Neutrophil (primary cell): ENCODE data around the gene WDR75.

Experiments used
- H3K27ac ChIP-seq: fragments of 200-600 bp; sonication (generic); 2 replicates; pipeline ENCODE4 v1.5.1; 2016; ENCODE audit warnings: mild to moderate bottlenecking, moderate library complexity
- H3K27me3 ChIP-seq: fragments of 200-600 bp; sonication (generic); 2 replicates; pipeline ENCODE4 v1.6.0; 2016; ENCODE audit warnings: mild to moderate bottlenecking
- H3K36me3 ChIP-seq: fragments of 200-600 bp; sonication (generic); 2 replicates; pipeline ENCODE4 v1.5.1; 2017
- H3K4me1 ChIP-seq, 2 experiments: fragments of 200-600 bp in 1 of 2; sonication (generic) in 1 of 2; 1 replicate in 1 of 2; 2 replicates in 1 of 2; pipeline versions ENCODE4 v1.5.1 to v1.6.1; 2013 to 2016; ENCODE audit warnings: low read depth in 1 of 2, low read length in 1 of 2, mild to moderate bottlenecking in 1 of 2, moderate library complexity in 1 of 2; ENCODE audit not compliant: control insufficient read depth in 1 of 2, insufficient read depth in 1 of 2
- H3K4me3 ChIP-seq, 2 experiments: fragments of 200-600 bp in 1 of 2; sonication (generic) in 1 of 2; 1 replicate in 1 of 2; 2 replicates in 1 of 2; pipeline ENCODE4 v1.5.1; 2013 to 2016; ENCODE audit warnings: low read depth in 1 of 2, low read length in 1 of 2, mild to moderate bottlenecking in 1 of 2, moderate library complexity in 1 of 2
- H3K9me3 ChIP-seq: fragments of 200-600 bp; sonication (generic); 2 replicates; pipeline ENCODE4 v1.5.1; 2016
- TF ChIP-seq, protein P1 (sequence below): fragments of 200-600 bp; sonication (generic); IDR thresholded peaks from 2 replicates; pipeline ENCODE4 v1.5.1; 2016; ENCODE audit warnings: antibody characterized with exemption

WDR75 gene

DNA sequence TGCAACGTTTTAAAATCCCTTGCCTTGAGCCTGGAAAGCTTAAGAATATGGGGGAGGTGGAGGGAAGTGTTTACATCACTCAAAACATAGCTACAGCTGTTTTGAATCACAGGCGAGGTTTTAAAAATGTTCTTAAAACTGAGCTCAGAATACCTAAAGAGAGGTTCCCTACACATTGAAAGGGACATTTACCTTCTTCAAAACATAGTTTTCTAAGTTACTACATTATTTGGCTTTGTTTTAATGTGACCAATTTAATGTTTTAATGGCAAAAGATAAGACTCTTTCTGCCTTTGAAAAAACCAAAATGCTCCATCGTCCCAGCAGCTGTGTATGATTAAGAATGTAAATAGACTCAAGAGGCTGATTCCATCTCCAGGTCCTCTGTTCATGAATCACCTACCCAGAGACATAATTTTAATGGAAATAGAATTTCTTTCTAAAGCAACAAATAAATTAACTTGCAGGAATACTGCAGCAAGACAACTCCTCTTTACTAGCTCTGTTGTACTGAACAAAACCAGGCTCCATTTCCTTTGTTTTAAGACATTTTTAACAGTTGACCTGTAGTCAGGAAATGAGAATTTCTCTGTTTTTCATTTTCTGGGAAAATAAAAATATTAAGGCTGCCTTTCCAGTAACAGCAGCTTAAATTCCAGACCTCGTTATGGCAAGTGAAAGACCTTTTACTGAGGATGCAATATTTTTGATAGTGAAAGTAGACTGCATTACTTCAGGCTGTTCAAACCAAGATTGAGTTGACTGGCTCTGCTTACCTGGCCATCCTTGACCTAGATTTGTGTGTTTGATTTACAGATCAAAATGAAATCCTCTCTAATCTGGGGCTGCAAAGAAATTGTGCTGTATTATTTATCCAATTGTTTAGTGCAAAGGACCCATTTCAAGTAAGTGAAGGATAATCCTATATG, 33.7 kb upstream of the WDR75 start:
- Histone ChIP-seq H3K9me3 (no peaks in the 10 kb centered on the region), H3K36me3 (no peaks in the 10 kb centered on the region), H3K4me1 (peaks cover 20 to 24% of the 10 kb centered on the region in 2 experiments), H3K27me3 (no peaks in the 10 kb centered on the region), H3K27ac (no peak overlapping the region), H3K4me3 (no peak overlapping the region)
- TF ChIP-seq, protein P1, sequence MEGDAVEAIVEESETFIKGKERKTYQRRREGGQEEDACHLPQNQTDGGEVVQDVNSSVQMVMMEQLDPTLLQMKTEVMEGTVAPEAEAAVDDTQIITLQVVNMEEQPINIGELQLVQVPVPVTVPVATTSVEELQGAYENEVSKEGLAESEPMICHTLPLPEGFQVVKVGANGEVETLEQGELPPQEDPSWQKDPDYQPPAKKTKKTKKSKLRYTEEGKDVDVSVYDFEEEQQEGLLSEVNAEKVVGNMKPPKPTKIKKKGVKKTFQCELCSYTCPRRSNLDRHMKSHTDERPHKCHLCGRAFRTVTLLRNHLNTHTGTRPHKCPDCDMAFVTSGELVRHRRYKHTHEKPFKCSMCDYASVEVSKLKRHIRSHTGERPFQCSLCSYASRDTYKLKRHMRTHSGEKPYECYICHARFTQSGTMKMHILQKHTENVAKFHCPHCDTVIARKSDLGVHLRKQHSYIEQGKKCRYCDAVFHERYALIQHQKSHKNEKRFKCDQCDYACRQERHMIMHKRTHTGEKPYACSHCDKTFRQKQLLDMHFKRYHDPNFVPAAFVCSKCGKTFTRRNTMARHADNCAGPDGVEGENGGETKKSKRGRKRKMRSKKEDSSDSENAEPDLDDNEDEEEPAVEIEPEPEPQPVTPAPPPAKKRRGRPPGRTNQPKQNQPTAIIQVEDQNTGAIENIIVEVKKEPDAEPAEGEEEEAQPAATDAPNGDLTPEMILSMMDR, result no peak

DNA sequence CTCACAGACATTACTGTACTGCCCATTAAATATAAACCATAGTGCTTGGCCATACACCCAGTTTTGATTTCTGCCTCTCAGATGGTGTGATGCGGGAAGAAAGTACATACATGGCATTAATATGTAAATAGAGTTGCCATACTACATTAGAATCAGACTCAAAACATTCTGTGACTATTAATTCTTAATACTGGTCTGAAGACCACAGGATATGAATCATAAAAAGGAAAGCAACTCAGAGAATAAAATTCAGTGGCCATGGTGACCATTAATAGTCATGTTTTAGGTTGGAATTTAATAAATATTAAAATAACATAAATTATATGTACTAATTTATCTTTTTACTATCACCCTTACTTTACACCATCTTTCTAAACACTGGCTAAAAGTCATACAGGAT, 33.0 kb upstream of the WDR75 start:
- H3K4me1 ChIP-seq, result peaks cover 20 to 24% of the 10 kb centered on the region in 2 experiments
- no peak overlapping the region for H3K4me3 ChIP-seq
- no peak overlapping the region for H3K27ac ChIP-seq
- H3K36me3 ChIP-seq, result no peaks in the 10 kb centered on the region
- no peaks in the 10 kb centered on the region for H3K9me3 ChIP-seq
- TF ChIP-seq, protein P1, result no peak
- no peaks in the 10 kb centered on the region for H3K27me3 ChIP-seq

DNA sequence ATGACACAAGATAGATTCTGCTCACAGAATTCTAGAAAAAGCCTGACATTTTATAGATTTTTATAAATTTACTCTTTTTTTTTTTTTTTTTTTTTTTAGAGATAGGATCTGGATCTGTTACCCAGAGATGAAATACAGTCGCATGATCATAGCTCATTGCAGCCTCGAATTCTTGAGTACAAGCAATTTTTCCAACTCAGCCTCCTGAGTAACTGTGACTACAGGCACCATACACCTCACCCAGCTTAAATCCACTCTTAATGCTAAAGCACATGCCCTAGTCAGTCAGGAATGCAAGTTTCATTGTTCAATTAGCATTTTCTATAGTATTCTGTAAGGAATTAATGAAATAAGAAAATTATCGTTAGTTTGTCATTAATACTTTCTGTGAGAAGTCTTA, 32.1 kb upstream of the WDR75 start:
- no peak overlapping the region for H3K27ac ChIP-seq
- no peaks in the 10 kb centered on the region for H3K9me3 ChIP-seq
- peaks cover 16% of the 10 kb centered on the region in 2 experiments for H3K4me1 ChIP-seq
- H3K4me3 ChIP-seq, result no peak overlapping the region
- no peaks in the 10 kb centered on the region for H3K27me3 ChIP-seq
- TF ChIP-seq, protein P1, result no peak
- H3K36me3 ChIP-seq, result no peaks in the 10 kb centered on the region

DNA sequence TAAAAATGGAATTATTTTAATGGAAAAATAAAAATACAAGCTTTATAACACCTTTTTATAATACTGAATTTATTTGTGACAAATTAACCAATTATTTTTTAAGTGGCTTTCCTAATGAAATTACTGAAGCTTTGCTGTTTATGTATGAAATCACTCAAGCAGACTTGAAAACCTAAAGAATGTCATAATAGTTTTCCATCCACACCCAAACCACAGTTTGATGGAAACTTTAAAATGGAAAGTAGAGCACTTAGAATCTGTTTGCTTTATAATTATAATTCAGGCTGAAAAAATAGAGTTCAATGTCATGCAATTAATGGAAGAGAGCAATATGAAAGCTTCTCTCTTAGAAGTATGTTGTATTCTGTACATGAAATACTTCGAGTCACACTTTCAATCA, 31.6 kb upstream of the WDR75 start:
- Histone ChIP-seq H3K4me3 (no peak overlapping the region), H3K27ac (no peak overlapping the region), H3K4me1 (peaks cover 11% of the 10 kb centered on the region in 2 experiments), H3K36me3 (no peaks in the 10 kb centered on the region), H3K27me3 (no peaks in the 10 kb centered on the region), H3K9me3 (no peaks in the 10 kb centered on the region)
- TF ChIP-seq, protein P1, result no peak

DNA sequence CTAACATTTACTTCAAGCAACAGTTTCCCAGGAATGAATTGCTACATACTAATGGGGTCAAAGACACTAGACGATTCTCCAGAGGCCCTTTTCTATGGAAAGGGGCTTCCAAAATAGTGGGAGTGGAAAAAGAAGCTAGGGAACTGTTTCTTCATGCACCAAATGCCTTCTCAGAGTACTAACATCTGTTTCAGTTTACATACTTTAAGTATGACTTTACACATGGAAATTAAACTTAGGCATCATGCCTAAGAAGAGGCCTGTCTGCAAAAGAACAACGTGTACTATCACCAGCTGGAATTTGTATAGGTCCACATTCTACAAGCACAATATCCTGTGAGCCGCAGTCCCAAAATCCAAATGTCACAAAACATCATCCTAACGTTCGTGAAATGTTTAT, 29.4 kb upstream of the WDR75 start:
- H3K36me3 ChIP-seq, result no peaks in the 10 kb centered on the region
- no peak overlapping the region for H3K27ac ChIP-seq
- H3K4me3 ChIP-seq, result no peak overlapping the region
- TF ChIP-seq, protein P1, result no peak
- H3K27me3 ChIP-seq, result no peaks in the 10 kb centered on the region
- no peaks in the 10 kb centered on the region for H3K4me1 ChIP-seq
- H3K9me3 ChIP-seq, result no peaks in the 10 kb centered on the region
